ENCODE results near the gene PARS2. TPM values are rescaled to one million over a fixed set of nuclear protein-coding genes. Genes with fewer than 3 reads are reported as not detected.

Gene PARS2
- total and polyA plus RNA-seq, 2 of the 4 experiments (the other 2 are of a cell fraction): 3.4 to 6.3 TPM

GRCh38 chr1:54711536-54711935 lies 52.8 kb downstream of the PARS2 start:
- Histone ChIP-seq H3K9me3 (ENCODE audit: control insufficient read depth, insufficient read depth, low read length) (no peaks in the 10 kb centered on the region), H4K91ac (ENCODE audit: insufficient read depth, low read depth, low read length) (no peak overlapping the region), H2AK9ac (replicated peaks; ENCODE audit: low read depth, low read length, poor library complexity) (no peak overlapping the region), H4K8ac (ENCODE audit: low read depth in 2 of 2, low read length in 2 of 2) (no peak overlapping the region), H2AFZ (replicated peaks; ENCODE audit: low read length, poor library complexity) (no peak overlapping the region), H4K5ac (ENCODE audit: low read depth, low read length) (no peak overlapping the region), H3K4ac (ENCODE audit: low read depth, low read length) (no peak overlapping the region), H3K4me2 (ENCODE audit: low read depth, low read length) (no peak overlapping the region), H2AK5ac (ENCODE audit: low read depth, low read length) (no peak overlapping the region), H2BK120ac (ENCODE audit: low read depth, low read length) (no peak overlapping the region), H3K4me1 (ENCODE audit: control insufficient read depth, insufficient read depth, low read length) (no peaks in the 10 kb centered on the region), H3K79me1 (ENCODE audit: low read depth in 1 of 2, low read length in 2 of 2) (peaks cover 5 to 9% of the 10 kb centered on the region in 2 experiments), H3K4me3 (ENCODE audit: insufficient read depth, low read depth, low read length) (no peak overlapping the region), H3K27me3 (ENCODE audit: control insufficient read depth, insufficient read depth, low read length) (peaks cover 24% of the 10 kb centered on the region), H3K56ac (ENCODE audit: extremely low read depth, insufficient read depth, low read length) (no peak overlapping the region), H3K9me1 (ENCODE audit: insufficient read depth, low read length) (0 out of 2 replicates have a peak, but pooled peaks cover 6% of the 10 kb centered on the region), H3K9ac (ENCODE audit: low read depth, low read length) (no peak overlapping the region), H3K36me3 (ENCODE audit: control insufficient read depth, insufficient read depth, low read length) (no peaks in the 10 kb centered on the region), H2BK15ac (ENCODE audit: low read depth, low read length) (no peak overlapping the region), H3K27ac (ENCODE audit: insufficient read depth, low read length) (no peak overlapping the region), H2BK20ac (ENCODE audit: low read depth, low read length) (no peak overlapping the region), H3K23ac (ENCODE audit: low read depth, low read length) (no peak overlapping the region), H4K20me1 (ENCODE audit: insufficient read depth, low read length) (no peaks in the 10 kb centered on the region), H2BK5ac (ENCODE audit: low read depth, low read length, poor library complexity, severe bottlenecking) (no peak overlapping the region), H3K18ac (ENCODE audit: low read depth, low read length) (no peak overlapping the region), H3K14ac (replicated peaks; ENCODE audit: low read depth, low read length) (no peak overlapping the region)
- BruUV-seq (replicated peaks): no TSS peak
- intact Hi-C loops (cut with micrococcal nuclease): no loop called here
- WGBS, 2 experiments (ENCODE audit: extremely low coverage in 2 of 2, insufficient read length in 1 of 2): 80% methylated on average over 3 of the region's 10 CpGs; no CpG with 5 or more reads in 1 of the 2 experiments
- CTCF ChIA-PET: no interaction called here
- DNase-seq (no peak), ATAC-seq (ENCODE audit: low read depth) (no peak)
- dilution Hi-C loops (cut with HindIII; ENCODE audit: low sequenced_read_pairs, unreplicated experiment): no loop called here
- POLR2A ChIA-PET (ENCODE audit: unreplicated experiment): no interaction called here
- TF ChIP-seq FOS (IDR thresholded peaks at IDR 0.05; ENCODE audit: low read depth, low read length) (no peak), CTCF (conservative IDR thresholded peaks at IDR 0.05; ENCODE audit: low read depth, low read length) (no peak), MAFK (IDR thresholded peaks at IDR 0.05; ENCODE audit: low read depth, low read length) (no peak), CHD1 (IDR thresholded peaks at IDR 0.05; ENCODE audit: low read depth, low read length) (no peak), BHLHE40 (IDR thresholded peaks at IDR 0.05; ENCODE audit: low read depth, low read length) (no peak), CEBPB (IDR thresholded peaks at IDR 0.05; ENCODE audit: low read depth, low read length) (no peak), POLR2A (IDR thresholded peaks at IDR 0.05; ENCODE audit: low read depth, low read length) (no peak), ELK1 (IDR thresholded peaks at IDR 0.05; ENCODE audit: borderline replicate concordance, low read depth, low read length) (no peak), RAD21 (IDR thresholded peaks at IDR 0.05; ENCODE audit: low read length) (no peak), SMC3 (IDR thresholded peaks at IDR 0.05; ENCODE audit: low read depth, low read length) (no peak), USF2 (IDR thresholded peaks at IDR 0.05; ENCODE audit: low read depth, low read length) (no peak), RCOR1 (IDR thresholded peaks at IDR 0.05; ENCODE audit: insufficient replicate concordance, low read length) (no peak), MXI1 (IDR thresholded peaks at IDR 0.05; ENCODE audit: borderline replicate concordance, low read depth, low read length) (no peak), MAZ (IDR thresholded peaks at IDR 0.05; ENCODE audit: borderline replicate concordance, low read depth, low read length) (no peak)
- in situ Hi-C loops (cut with MboI; ENCODE audit: low sequenced_read_pairs): no loop called here
